Neural cell (in vitro differentiated cells): ENCODE measurements around the gene AGMAT. TPM values are rescaled to one million over a fixed set of nuclear protein-coding genes. Genes with fewer than 3 reads are reported as not detected.

Experiments used
- H2AFZ ChIP-seq: fragments of 200-600, 300-800 bp; sonication (generic), shearing (Covaris generic); 2 replicates; pipeline ENCODE4 v1.6.0; 2014; ENCODE audit warnings: low read depth, mild to moderate bottlenecking, antibody characterized with exemption, low read length, moderate library complexity
- H3F3A ChIP-seq: fragments of 200-600 bp; shearing (Covaris generic); 2 replicates; pipeline ENCODE4 v1.6.1; 2016; ENCODE audit warnings: mild to moderate bottlenecking, moderate library complexity, mixed read lengths, antibody characterized with exemption, low read length; ENCODE audit not compliant: insufficient read depth, poor library complexity, severe bottlenecking
- H3K27ac ChIP-seq: fragments of 200-600, 300-800 bp; sonication (generic), shearing (Covaris generic); 2 replicates; pipeline ENCODE4 v1.5.1; 2014; ENCODE audit warnings: mild to moderate bottlenecking, low read length, moderate library complexity
- H3K27me3 ChIP-seq: fragments of 300-800, 200-600 bp; sonication (generic), shearing (Covaris generic); 2 replicates; pipeline ENCODE4 v1.6.0; 2014; ENCODE audit warnings: mild to moderate bottlenecking, low read depth, low read length, moderate library complexity; ENCODE audit not compliant: insufficient read depth
- H3K36me3 ChIP-seq: fragments of 300-800, 200-600 bp; sonication (generic), shearing (Covaris generic); 2 replicates; pipeline ENCODE4 v1.5.1; 2014; ENCODE audit warnings: mild to moderate bottlenecking, antibody characterized with exemption, low read length, moderate library complexity; ENCODE audit not compliant: insufficient read depth
- H3K4me2 ChIP-seq: fragments of 300-800, 200-600 bp; sonication (generic), shearing (Covaris generic); 2 replicates; pipeline ENCODE4 v1.6.0; 2014; ENCODE audit warnings: mild to moderate bottlenecking, low read length
- H3K4me3 ChIP-seq: fragments of 300-800, 200-600 bp; sonication (generic), shearing (Covaris generic); 2 replicates; pipeline ENCODE4 v1.5.1; 2014; ENCODE audit warnings: mild to moderate bottlenecking, low read length, moderate library complexity
- H3K79me2 ChIP-seq: fragments of 200-600 bp; shearing (Covaris generic); replicated peaks from 2 replicates; pipeline ENCODE4 v1.6.0; 2014; ENCODE audit warnings: mild to moderate bottlenecking, low read length, moderate library complexity; ENCODE audit not compliant: insufficient read depth
- H3K9ac ChIP-seq: fragments of 300-800, 200-600 bp; sonication (generic), shearing (Covaris generic); 2 replicates; pipeline ENCODE4 v1.6.1; 2016; ENCODE audit warnings: mild to moderate bottlenecking, low read length, mixed read lengths
- H3K9me2 ChIP-seq: fragments of 200-600 bp; shearing (Covaris generic); 2 replicates; pipeline ENCODE4 v1.6.1; 2016; ENCODE audit warnings: mild to moderate bottlenecking, low read length, mixed read lengths; ENCODE audit not compliant: insufficient read depth
- H3K9me3 ChIP-seq: fragments of 200-600, 300-800 bp; sonication (generic), shearing (Covaris generic); 2 replicates; pipeline ENCODE4 v1.6.1; 2016; ENCODE audit warnings: mild to moderate bottlenecking, mixed run types, low read length, moderate library complexity, mixed read lengths
- H4K20me1 ChIP-seq: fragments of 200-600 bp; shearing (Covaris generic); 2 replicates; pipeline ENCODE4 v1.6.1; 2016; ENCODE audit warnings: mild to moderate bottlenecking, mixed run types; ENCODE audit not compliant: insufficient read depth
- EP300 ChIP-seq: fragments of 450-650 bp; conservative IDR thresholded peaks from 2 replicates; pipeline ENCODE4 v1.6.1; 2014; ENCODE audit warnings: antibody characterized with exemption, mild to moderate bottlenecking, moderate library complexity; ENCODE audit not compliant: poor library complexity, severe bottlenecking
- EZH2 ChIP-seq: fragments of 200-600, 300-800 bp; shearing (Covaris generic), sonication (generic); IDR thresholded peaks from 2 replicates; pipeline ENCODE4 v1.6.1; 2014; ENCODE audit warnings: antibody characterized with exemption, low read length, borderline replicate concordance, mild to moderate bottlenecking; ENCODE audit not compliant: insufficient read depth, poor library complexity, severe bottlenecking
- MXI1 ChIP-seq: fragments of 450-650 bp; conservative IDR thresholded peaks from 2 replicates; pipeline ENCODE4 v1.6.1; 2014; ENCODE audit warnings: antibody characterized with exemption, mild to moderate bottlenecking; ENCODE audit not compliant: poor library complexity, severe bottlenecking
- POLR2AphosphoS5 ChIP-seq: IDR thresholded peaks from 2 replicates; pipeline ENCODE4 v1.6.1; 2012
- RAD21 ChIP-seq: fragments of 450-650 bp; conservative IDR thresholded peaks from 2 replicates; pipeline ENCODE4 v1.6.1; 2014; ENCODE audit warnings: antibody characterized with exemption, mild to moderate bottlenecking, moderate library complexity
- SMC3 ChIP-seq: fragments of 450-650 bp; conservative IDR thresholded peaks from 2 replicates; pipeline ENCODE4 v1.6.1; 2014; ENCODE audit warnings: antibody characterized with exemption, mild to moderate bottlenecking, moderate library complexity; ENCODE audit not compliant: poor library complexity
- TAF1 ChIP-seq: IDR thresholded peaks from 2 replicates; pipeline ENCODE4 v1.6.1; 2012; ENCODE audit warnings: low read depth
- polyA plus RNA-seq: library from polyadenylated mRNA; depleted of rRNA; stranded (reverse); fragments of >200 nt; gene quantifications from 2 replicates; pipeline ENCODE4 v1.2.3, GENCODE V29; 2014
- TF ChIP-seq, protein P1 (sequence below): fragments of 450-650 bp; IDR thresholded peaks from 2 replicates; pipeline ENCODE4 v1.5.1; 2014; ENCODE audit warnings: antibody characterized with exemption, mild to moderate bottlenecking, moderate library complexity; ENCODE audit not compliant: poor library complexity, severe bottlenecking
- TF ChIP-seq, protein P2 (sequence below): IDR thresholded peaks from 2 replicates; pipeline ENCODE4 v1.6.1; 2012; ENCODE audit warnings: borderline replicate concordance

Gene AGMAT
- polyA plus RNA-seq, 1 donor from 2014 or later, result not detected

DNA sequence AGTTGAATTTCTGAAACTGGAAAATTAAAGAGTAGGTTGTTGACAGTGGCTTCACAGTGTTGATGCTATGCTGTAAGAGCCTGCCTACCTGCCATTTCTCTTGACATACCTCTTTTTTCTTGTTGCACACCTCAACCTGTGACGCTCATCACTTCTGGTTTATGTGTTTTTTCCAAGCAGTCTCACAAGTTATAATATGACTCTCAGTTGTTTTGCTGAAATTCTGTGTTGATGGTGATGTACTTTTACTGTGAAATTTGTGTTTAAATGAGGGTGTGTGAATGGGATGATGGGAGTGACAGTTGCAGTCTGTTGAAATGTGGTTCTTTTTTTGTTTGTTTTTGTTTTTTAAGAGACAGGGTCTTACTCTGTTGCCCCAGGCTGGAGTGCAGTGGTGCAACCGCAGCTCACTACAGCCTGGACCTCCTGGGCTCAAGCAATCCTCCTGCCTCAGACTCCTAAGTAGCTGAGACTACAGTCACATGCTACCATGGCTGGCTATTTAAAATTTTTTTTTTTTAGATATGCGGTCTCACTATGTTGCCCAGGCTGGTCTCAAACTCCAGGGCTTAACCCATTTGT is 39.4 kb upstream of the AGMAT start:
- H3K79me2 ChIP-seq, result peaks cover 47% of the 10 kb centered on the region
- no peaks in the 10 kb centered on the region for H3F3A ChIP-seq
- no peaks in the 10 kb centered on the region for H3K27me3 ChIP-seq
- no peaks in the 10 kb centered on the region for H3K9me3 ChIP-seq
- H3K4me3 ChIP-seq, result no peak overlapping the region
- H4K20me1 ChIP-seq, result no peaks in the 10 kb centered on the region
- TF ChIP-seq MXI1 (no peak), EZH2 (no peak), EP300 (no peak), TAF1 (no peak), POLR2AphosphoS5 (no peak), RAD21 (no peak), SMC3 (no peak)
- TF ChIP-seq, protein P1, sequence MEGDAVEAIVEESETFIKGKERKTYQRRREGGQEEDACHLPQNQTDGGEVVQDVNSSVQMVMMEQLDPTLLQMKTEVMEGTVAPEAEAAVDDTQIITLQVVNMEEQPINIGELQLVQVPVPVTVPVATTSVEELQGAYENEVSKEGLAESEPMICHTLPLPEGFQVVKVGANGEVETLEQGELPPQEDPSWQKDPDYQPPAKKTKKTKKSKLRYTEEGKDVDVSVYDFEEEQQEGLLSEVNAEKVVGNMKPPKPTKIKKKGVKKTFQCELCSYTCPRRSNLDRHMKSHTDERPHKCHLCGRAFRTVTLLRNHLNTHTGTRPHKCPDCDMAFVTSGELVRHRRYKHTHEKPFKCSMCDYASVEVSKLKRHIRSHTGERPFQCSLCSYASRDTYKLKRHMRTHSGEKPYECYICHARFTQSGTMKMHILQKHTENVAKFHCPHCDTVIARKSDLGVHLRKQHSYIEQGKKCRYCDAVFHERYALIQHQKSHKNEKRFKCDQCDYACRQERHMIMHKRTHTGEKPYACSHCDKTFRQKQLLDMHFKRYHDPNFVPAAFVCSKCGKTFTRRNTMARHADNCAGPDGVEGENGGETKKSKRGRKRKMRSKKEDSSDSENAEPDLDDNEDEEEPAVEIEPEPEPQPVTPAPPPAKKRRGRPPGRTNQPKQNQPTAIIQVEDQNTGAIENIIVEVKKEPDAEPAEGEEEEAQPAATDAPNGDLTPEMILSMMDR, result no peak
- TF ChIP-seq, protein P2, sequence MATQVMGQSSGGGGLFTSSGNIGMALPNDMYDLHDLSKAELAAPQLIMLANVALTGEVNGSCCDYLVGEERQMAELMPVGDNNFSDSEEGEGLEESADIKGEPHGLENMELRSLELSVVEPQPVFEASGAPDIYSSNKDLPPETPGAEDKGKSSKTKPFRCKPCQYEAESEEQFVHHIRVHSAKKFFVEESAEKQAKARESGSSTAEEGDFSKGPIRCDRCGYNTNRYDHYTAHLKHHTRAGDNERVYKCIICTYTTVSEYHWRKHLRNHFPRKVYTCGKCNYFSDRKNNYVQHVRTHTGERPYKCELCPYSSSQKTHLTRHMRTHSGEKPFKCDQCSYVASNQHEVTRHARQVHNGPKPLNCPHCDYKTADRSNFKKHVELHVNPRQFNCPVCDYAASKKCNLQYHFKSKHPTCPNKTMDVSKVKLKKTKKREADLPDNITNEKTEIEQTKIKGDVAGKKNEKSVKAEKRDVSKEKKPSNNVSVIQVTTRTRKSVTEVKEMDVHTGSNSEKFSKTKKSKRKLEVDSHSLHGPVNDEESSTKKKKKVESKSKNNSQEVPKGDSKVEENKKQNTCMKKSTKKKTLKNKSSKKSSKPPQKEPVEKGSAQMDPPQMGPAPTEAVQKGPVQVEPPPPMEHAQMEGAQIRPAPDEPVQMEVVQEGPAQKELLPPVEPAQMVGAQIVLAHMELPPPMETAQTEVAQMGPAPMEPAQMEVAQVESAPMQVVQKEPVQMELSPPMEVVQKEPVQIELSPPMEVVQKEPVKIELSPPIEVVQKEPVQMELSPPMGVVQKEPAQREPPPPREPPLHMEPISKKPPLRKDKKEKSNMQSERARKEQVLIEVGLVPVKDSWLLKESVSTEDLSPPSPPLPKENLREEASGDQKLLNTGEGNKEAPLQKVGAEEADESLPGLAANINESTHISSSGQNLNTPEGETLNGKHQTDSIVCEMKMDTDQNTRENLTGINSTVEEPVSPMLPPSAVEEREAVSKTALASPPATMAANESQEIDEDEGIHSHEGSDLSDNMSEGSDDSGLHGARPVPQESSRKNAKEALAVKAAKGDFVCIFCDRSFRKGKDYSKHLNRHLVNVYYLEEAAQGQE, result no peak
- H3K27ac ChIP-seq, result no peak overlapping the region
- no peaks in the 10 kb centered on the region for H3K36me3 ChIP-seq
- no peak overlapping the region for H2AFZ ChIP-seq
- no peak overlapping the region for H3K9ac ChIP-seq
- no peaks in the 10 kb centered on the region for H3K9me2 ChIP-seq
- no peak overlapping the region for H3K4me2 ChIP-seq

DNA sequence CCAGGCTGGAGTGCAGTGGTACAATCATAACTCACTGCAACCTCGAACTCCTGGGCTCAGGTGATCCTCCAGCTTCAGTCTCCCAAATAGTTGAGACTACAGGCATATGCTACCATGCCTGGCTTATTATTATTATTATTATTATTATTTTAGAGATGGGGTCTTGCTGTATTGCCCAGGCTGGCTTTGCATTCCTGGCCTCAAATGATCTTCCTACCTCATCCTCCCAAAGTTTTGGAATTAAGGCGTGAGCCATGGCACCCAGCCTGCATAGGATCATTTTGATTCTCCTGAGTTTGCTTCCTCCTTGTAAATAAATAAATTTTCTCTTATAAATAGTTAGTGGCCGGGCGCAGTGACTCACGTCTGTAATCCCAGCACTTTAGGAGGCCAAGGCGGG is 38.6 kb upstream of the AGMAT start:
- no peaks in the 10 kb centered on the region for H3K9me2 ChIP-seq
- H2AFZ ChIP-seq, result no peak overlapping the region
- TF ChIP-seq EZH2, result no peak
- no peak for TF ChIP-seq EP300
- TF ChIP-seq, protein P1, result no peak
- TF ChIP-seq POLR2AphosphoS5, result no peak
- TF ChIP-seq, protein P2, result no peak
- TF ChIP-seq TAF1, result no peak
- no peak for TF ChIP-seq MXI1
- no peak for TF ChIP-seq RAD21
- no peak for TF ChIP-seq SMC3
- H3K4me3 ChIP-seq, result no peak overlapping the region
- no peak overlapping the region for H3K4me2 ChIP-seq
- H4K20me1 ChIP-seq, result no peaks in the 10 kb centered on the region
- no peaks in the 10 kb centered on the region for H3K36me3 ChIP-seq
- no peaks in the 10 kb centered on the region for H3F3A ChIP-seq
- no peaks in the 10 kb centered on the region for H3K27me3 ChIP-seq
- H3K79me2 ChIP-seq, result peaks cover 54% of the 10 kb centered on the region
- no peak overlapping the region for H3K27ac ChIP-seq
- no peak overlapping the region for H3K9ac ChIP-seq
- no peaks in the 10 kb centered on the region for H3K9me3 ChIP-seq
